ENCODE data around the gene TNFRSF1B. TPM values are rescaled to one million over a fixed set of nuclear protein-coding genes. Genes with fewer than 3 reads are reported as not detected.

The TNFRSF1B gene
- total and polyA plus RNA-seq, 9 of the 15 experiments (the other 6 are each of a cell fraction or from before 2014, with no cell fraction given): 8.8 to 91.3 (median 36.0) TPM

GRCh38 chr1:12229835-12230548 lies 63.2 kb downstream of the TNFRSF1B start, which contains the start of gene VPS13D (continued):
- TF ChIP-seq CUX1 (CRISPR knock-in tag; IDR thresholded peaks at IDR 0.05) (no peak), PATZ1 (CRISPR knock-in tag; IDR thresholded peaks at IDR 0.05; ENCODE audit: borderline replicate concordance) (no peak), PBX2 (CRISPR knock-in tag; IDR thresholded peaks at IDR 0.05; ENCODE audit: low read depth) (no peak), PBX2 (tag; conservative IDR thresholded peaks at IDR 0.05; ENCODE audit: low read depth) (no peak), IRF9 (tag; IDR thresholded peaks at IDR 0.05) (no peak), RFX1 (IDR thresholded peaks at IDR 0.05) (no peak), HNRNPLL (IDR thresholded peaks at IDR 0.05; ENCODE audit: low read depth, low read length, poor library complexity, severe bottlenecking) (peak; percentile 68), NFIC (IDR thresholded peaks at IDR 0.05) (no peak), TCF7L2 (IDR thresholded peaks at IDR 0.05; ENCODE audit: low read depth, low read length) (peak; percentile 32; the same call in 1 of the 2 replicates), NCOA6 (IDR thresholded peaks at IDR 0.05) (no peak), ZNF507 (tag; conservative IDR thresholded peaks at IDR 0.05) (no peak), NKRF (IDR thresholded peaks at IDR 0.05; ENCODE audit: borderline replicate concordance) (no peak), ZNF551 (CRISPR knock-in tag; IDR thresholded peaks at IDR 0.05) (no peak)
